ENCODE data around the gene AQP5.

The AQP5 gene

GRCh38 chr12:49920915-49921286, 40.8 kb upstream of the AQP5 start:
- no peak overlapping the region for H3K4me3 ChIP-seq (ENCODE audit: low read depth, low read length)
- TF ChIP-seq CTCF (IDR thresholded peaks at IDR 0.05; ENCODE audit: borderline replicate concordance, insufficient read depth, low read depth, low read length), result no peak

- TF ChIP-seq CTCF (IDR thresholded peaks at IDR 0.05; ENCODE audit: borderline replicate concordance, insufficient read depth, low read depth, low read length), result no peak
- H3K4me3 ChIP-seq (ENCODE audit: low read depth, low read length), result no peak overlapping the region
Measured at GRCh38 chr12:49921299-49921698, 40.4 kb upstream of the AQP5 start.

GRCh38 chr12:49921936-49922335, 39.7 kb upstream of the AQP5 start:
- no peak overlapping the region for H3K4me3 ChIP-seq (ENCODE audit: low read depth, low read length)
- TF ChIP-seq CTCF (IDR thresholded peaks at IDR 0.05; ENCODE audit: borderline replicate concordance, insufficient read depth, low read depth, low read length), result no peak

- H3K4me3 ChIP-seq (ENCODE audit: low read depth, low read length), result no peak overlapping the region
- no peak for TF ChIP-seq CTCF (IDR thresholded peaks at IDR 0.05; ENCODE audit: borderline replicate concordance, insufficient read depth, low read depth, low read length)
Measured at GRCh38 chr12:49922349-49923034, 39.2 kb upstream of the AQP5 start.

GRCh38 chr12:49923035-49923644, 38.5 kb upstream of the AQP5 start:
- no peak for TF ChIP-seq CTCF (IDR thresholded peaks at IDR 0.05; ENCODE audit: borderline replicate concordance, insufficient read depth, low read depth, low read length)
- no peak overlapping the region for H3K4me3 ChIP-seq (ENCODE audit: low read depth, low read length)

GRCh38 chr12:49923880-49924556, 37.7 kb upstream of the AQP5 start:
- no peak for TF ChIP-seq CTCF (IDR thresholded peaks at IDR 0.05; ENCODE audit: borderline replicate concordance, insufficient read depth, low read depth, low read length)
- no peak overlapping the region for H3K4me3 ChIP-seq (ENCODE audit: low read depth, low read length)
